Mesothelial cell of epicardium (in vitro differentiated cells): ENCODE measurements around the gene SYT14. TPM values are rescaled to one million over a fixed set of nuclear protein-coding genes. Genes with fewer than 3 reads are reported as not detected.
"Not testable (repeated sequence)": the region's sequence is repeated elsewhere in the genome, so short reads cannot be mapped to it uniquely, and the experiment has no call there.

Source experiments
- DNase-seq, 2 experiments: peaks; one replicate each; pipeline ENCODE4 v3.0.0; 2021; ENCODE audit warnings: low spot score in 2 of 2; ENCODE audit not compliant: unreplicated experiment in 2 of 2
- H3K27ac Mint-ChIP-seq: 2 replicates; pipeline ENCODE4 v1.8.0; 2021; ENCODE audit warnings: mixed read lengths
- H3K27me3 Mint-ChIP-seq: 2 replicates; pipeline ENCODE4 v1.8.0; 2021; ENCODE audit warnings: low read depth, mixed read lengths
- H3K36me3 Mint-ChIP-seq: 2 replicates; pipeline ENCODE4 v1.8.0; 2021; ENCODE audit warnings: mixed read lengths
- H3K4me1 Mint-ChIP-seq: 2 replicates; pipeline ENCODE4 v1.8.0; 2021; ENCODE audit warnings: mixed read lengths
- H3K4me3 Mint-ChIP-seq: 2 replicates; pipeline ENCODE4 v1.8.0; 2021; ENCODE audit warnings: mild to moderate bottlenecking, moderate library complexity, mixed read lengths
- H3K9me3 Mint-ChIP-seq: 2 replicates; pipeline ENCODE4 v1.8.0; 2021; ENCODE audit warnings: mixed read lengths
- CTCF ChIP-seq: fragments of 200-600 bp; sonication (generic); IDR thresholded peaks from one replicate; pipeline ENCODE4 v1.5.0; 2021; ENCODE audit warnings: antibody characterized with exemption; ENCODE audit not compliant: unreplicated experiment
- total RNA-seq: library from RNA; stranded (reverse); gene quantifications from 3 replicates; pipeline ENCODE4 v1.2.1, GENCODE V29; 2021

Gene SYT14
- total RNA-seq, 1 donor from 2014 or later = 1.1 TPM

GRCh38 chr1:209911746-209912145 lies 26.3 kb upstream of the SYT14 start:
- Mint-ChIP-seq H3K9me3 (peaks cover 3% of the 10 kb centered on the region), H3K27ac (no peak overlapping the region), H3K36me3 (no peaks in the 10 kb centered on the region), H3K4me1 (no peaks in the 10 kb centered on the region), H3K4me3 (no peak overlapping the region), H3K27me3 (peaks cover 6% of the 10 kb centered on the region)
- DNase-seq = no peak
- no peak for TF ChIP-seq CTCF

GRCh38 chr1:209912306-209912705 lies 25.7 kb upstream of the SYT14 start:
- H3K36me3 Mint-ChIP-seq = no peaks in the 10 kb centered on the region
- no peak overlapping the region for H3K27ac Mint-ChIP-seq
- H3K4me1 Mint-ChIP-seq = no peaks in the 10 kb centered on the region
- H3K9me3 Mint-ChIP-seq = no peaks in the 10 kb centered on the region
- peaks cover 3% of the 10 kb centered on the region for H3K27me3 Mint-ChIP-seq
- no peak for TF ChIP-seq CTCF
- no peak overlapping the region for H3K4me3 Mint-ChIP-seq
- no peak for DNase-seq

DNA sequence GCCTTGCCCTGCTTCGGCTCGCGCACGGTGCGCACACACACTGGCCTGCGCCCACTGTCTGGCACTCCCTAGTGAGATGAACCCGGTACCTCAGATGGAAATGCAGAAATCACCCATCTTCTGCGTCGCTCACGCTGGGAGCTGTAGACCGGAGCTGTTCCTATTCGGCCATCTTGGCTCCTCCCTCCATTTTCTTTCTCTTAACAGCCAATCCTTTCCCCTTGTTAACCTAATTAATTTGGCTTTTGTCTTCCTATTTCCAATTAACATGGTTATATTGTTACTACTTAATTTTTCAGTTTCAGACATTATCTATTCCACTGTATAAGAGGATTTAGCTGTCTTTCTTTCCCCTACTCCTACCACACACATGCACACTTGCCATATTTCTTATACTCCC lies 18.4 kb upstream of the SYT14 start:
- H3K27me3 Mint-ChIP-seq, H3K27ac Mint-ChIP-seq, DNase-seq, H3K4me1 Mint-ChIP-seq, H3K4me3 Mint-ChIP-seq, H3K36me3 Mint-ChIP-seq: not testable (repeated sequence)
- peaks cover 15% of the 10 kb centered on the region for H3K9me3 Mint-ChIP-seq

GRCh38 chr1:209920844-209921243 lies 17.2 kb upstream of the SYT14 start:
- no peak overlapping the region for H3K4me3 Mint-ChIP-seq
- no peaks in the 10 kb centered on the region for H3K4me1 Mint-ChIP-seq
- peaks cover 15% of the 10 kb centered on the region for H3K9me3 Mint-ChIP-seq
- no peak for DNase-seq
- H3K27ac Mint-ChIP-seq = no peak overlapping the region
- H3K36me3 Mint-ChIP-seq = no peaks in the 10 kb centered on the region
- peaks cover 12% of the 10 kb centered on the region for H3K27me3 Mint-ChIP-seq
- TF ChIP-seq CTCF = no peak

GRCh38 chr1:209924390-209924789 lies 13.6 kb upstream of the SYT14 start:
- H3K4me1 Mint-ChIP-seq = no peaks in the 10 kb centered on the region
- H3K27me3 Mint-ChIP-seq = peaks cover 21% of the 10 kb centered on the region
- no peak for DNase-seq
- H3K27ac Mint-ChIP-seq = no peak overlapping the region
- H3K36me3 Mint-ChIP-seq = no peaks in the 10 kb centered on the region
- H3K4me3 Mint-ChIP-seq = no peak overlapping the region
- H3K9me3 Mint-ChIP-seq = peaks cover 15% of the 10 kb centered on the region
- TF ChIP-seq CTCF = no peak

DNA sequence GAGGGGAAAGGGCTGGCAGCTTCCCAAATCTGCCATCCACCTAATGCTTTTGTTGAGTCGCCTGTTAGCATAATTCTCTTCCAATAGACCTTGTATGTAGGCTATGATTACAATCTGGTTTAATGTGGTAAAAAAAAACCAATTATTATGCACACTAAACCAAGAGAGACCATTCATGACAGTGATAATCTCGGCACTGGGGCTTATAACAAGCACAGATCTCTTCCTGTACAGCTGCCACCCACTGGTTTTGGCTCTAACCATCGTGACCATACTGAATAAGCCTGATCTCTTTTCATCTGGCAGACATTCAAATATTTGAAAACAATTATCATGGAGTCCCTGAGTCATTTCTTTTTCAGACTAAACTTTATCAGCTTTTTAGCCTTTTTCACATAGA lies 12.0 kb upstream of the SYT14 start:
- DNase-seq = no peak

More for the DNA sequence above, 12.0 kb upstream of the SYT14 start:
- Mint-ChIP-seq H3K4me3 (no peak overlapping the region), H3K36me3 (no peaks in the 10 kb centered on the region), H3K4me1 (no peaks in the 10 kb centered on the region), H3K27me3 (peaks cover 24% of the 10 kb centered on the region), H3K27ac (no peak overlapping the region), H3K9me3 (peaks cover 2% of the 10 kb centered on the region)
- TF ChIP-seq CTCF = no peak
